GM12878 (cell line): ENCODE results near the gene DDHD1. TPM values are rescaled to one million over a fixed set of nuclear protein-coding genes. Genes with fewer than 3 reads are reported as not detected.

Experiments used
- ATAC-seq: fragments of 200-7000 bp; cut with Tn5 transposase; 3 replicates; pipeline ENCODE4 v1.9.1; 2020; ENCODE audit warnings: mild to moderate bottlenecking, moderate library complexity
- BruUV-seq: library from RNA; stranded (reverse); fragments of 400-500 nt; replicated peaks from 2 replicates; lab custom pipeline; 2021; lab: Mats Ljungman, UMichigan
- CTCF ChIA-PET: fragments of 300-600 bp; sonication (Branson Sonifier 250); formaldehyde crosslinking; extraction: SDS; loops from one replicate; lab custom pipeline; 2021; ENCODE audit warnings: inconsistent platforms; lab: Yijun Ruan, JAX
- POLR2A ChIA-PET: fragments of 350-600 bp; formaldehyde crosslinking; extraction: SDS; loops from one replicate; lab custom pipeline; 2021; ENCODE audit warnings: inconsistent platforms; lab: Charles Lee
- RAD21 ChIA-PET: fragments of 300-600 bp; sonication (Branson Sonifier 250); formaldehyde crosslinking; loops from one replicate; lab custom pipeline; 2023; ENCODE audit warnings: antibody characterized with exemption; ENCODE audit not compliant: unreplicated experiment; lab: Charles Lee
- SMC1A ChIA-PET: fragments of 300-600 bp; sonication (Branson Sonifier 250); formaldehyde crosslinking; loops from one replicate; lab custom pipeline; 2023; ENCODE audit not compliant: unreplicated experiment, uncharacterized antibody; lab: Charles Lee
- DNase-seq: peaks from one replicate; pipeline ENCODE4 v3.0.0-alpha.2; 2011; ENCODE audit warnings: low read depth, low spot score
- FAIRE-seq: peaks from 3 replicates; lab custom pipeline; 2011; peaks lifted over from hg19 to GRCh38; lab: Jason Lieb, UNC
- H2AFZ ChIP-seq: 2 replicates; pipeline ENCODE4 v1.6.0; 2011; ENCODE audit warnings: low read depth, low read length, control low read depth; ENCODE audit not compliant: control insufficient read depth
- H3K27ac ChIP-seq: 2 replicates; pipeline ENCODE4 v1.5.1; 2011; ENCODE audit warnings: control low read depth; ENCODE audit not compliant: control insufficient read depth, insufficient read depth
- H3K27me3 ChIP-seq, 2 experiments: replicated peaks in 1 of 2; 2 replicates each; pipeline versions ENCODE4 v1.6.0 to v1.6.1; 2011; ENCODE audit warnings: low read length in 1 of 2; ENCODE audit not compliant: control insufficient read depth in 2 of 2, insufficient read depth in 2 of 2
- H3K36me3 ChIP-seq, 2 experiments: 2 replicates each; pipeline ENCODE4 v1.5.1; 2011; ENCODE audit warnings: low read length in 1 of 2; ENCODE audit not compliant: control insufficient read depth in 2 of 2, insufficient read depth in 2 of 2
- H3K4me1 ChIP-seq: 2 replicates; pipeline ENCODE4 v1.6.1; 2011; ENCODE audit warnings: mild to moderate bottlenecking, low read length, moderate library complexity, mixed read lengths; ENCODE audit not compliant: control insufficient read depth, insufficient read depth
- H3K4me2 ChIP-seq: 2 replicates; pipeline ENCODE4 v1.6.0; 2011; ENCODE audit warnings: control low read depth; ENCODE audit not compliant: control insufficient read depth, insufficient read depth
- H3K4me3 ChIP-seq: fragments of 200-600 bp; sonication (generic); 2 replicates; pipeline ENCODE4 v1.5.1; 2016
- H3K79me2 ChIP-seq: 2 replicates; pipeline ENCODE4 v1.6.0; 2011; ENCODE audit warnings: low read length; ENCODE audit not compliant: control insufficient read depth, insufficient read depth
- H3K9ac ChIP-seq: 2 replicates; pipeline ENCODE4 v1.8.0; 2011; ENCODE audit warnings: low read length, control low read depth, mixed read lengths; ENCODE audit not compliant: control insufficient read depth, insufficient read depth
- H3K9me3 ChIP-seq: replicated peaks from 3 replicates; pipeline ENCODE4 v1.5.1; 2011; ENCODE audit warnings: mild to moderate bottlenecking, low read length; ENCODE audit not compliant: control insufficient read depth, insufficient read depth
- H4K20me1 ChIP-seq: 2 replicates; pipeline ENCODE4 v1.6.0; 2011; ENCODE audit not compliant: control insufficient read depth, insufficient read depth
- IRF4 ChIP-seq: IDR thresholded peaks from 2 replicates; pipeline ENCODE4 v1.6.1; 2011; ENCODE audit warnings: low read depth, low read length
- JUND ChIP-seq: IDR thresholded peaks from 2 replicates; pipeline ENCODE4 v1.6.1; 2012; ENCODE audit warnings: low read depth, mild to moderate bottlenecking, low read length, improper control_type of control experiment, moderate library complexity
- MYC ChIP-seq: IDR thresholded peaks from 2 replicates; pipeline ENCODE4 v1.6.1; 2011; ENCODE audit warnings: mild to moderate bottlenecking, low read length, moderate library complexity, inconsistent platforms; ENCODE audit not compliant: insufficient read depth, insufficient replicate concordance, insufficient read length, severe bottlenecking
- RBBP5 ChIP-seq: fragments of 200-600 bp; sonication (generic); conservative IDR thresholded peaks from 2 replicates; pipeline ENCODE4 v1.6.1; 2016
- RCOR1 ChIP-seq: conservative IDR thresholded peaks from 2 replicates; pipeline ENCODE4 v1.6.1; 2012; ENCODE audit warnings: low read depth, low read length, improper control_type of control experiment
- WGBS: methylation state at CpG from one replicate; pipeline ENCODE4 v1.1.6; 2016; ENCODE audit warnings: low lambda C conversion rate; ENCODE audit not compliant: insufficient replicate concordance, insufficient coverage; ENCODE audit errors: missing lambda C conversion rate; 5-methylcytosine and 5-hydroxymethylcytosine counted together
- in situ Hi-C: fragments of 300-500 bp; cut with MboI; formaldehyde crosslinking; loops from 9 replicates; pipeline ENCODE4 v1.14.3; 2018; ENCODE audit warnings: mixed read lengths
- intact Hi-C: fragments of 100-400 bp; cut with micrococcal nuclease; formaldehyde crosslinking; loops from one replicate; pipeline ENCODE4 v1.14.2; 2022; ENCODE audit not compliant: unreplicated experiment
- polyA plus RNA-seq, 11 experiments: library from polyadenylated mRNA; depleted of rRNA in 4 of 11; unstranded in 6 of 11; stranded (reverse) in 5 of 11; fragments of >200 nt; fragmentation: Nextera tagmentation in 4 of 11; fragmentation: Illumina TruSeq in 1 of 11; extraction: Ambion mirVana in 4 of 11; extraction: Trizol in 1 of 11; gene quantifications; 1 replicate in 1 of 11; 2 replicates in 10 of 11; pipeline versions ENCODE4 v1.2.1 to v1.2.3, GENCODE V29; 2011 to 2016; ENCODE audit warnings: inconsistent platforms in 2 of 11, missing spikeins in 2 of 11, low read depth in 1 of 11
- small RNA-seq: library from RNA; depleted of rRNA; stranded (forward); fragments of <200 nt; gene quantifications from one replicate; pipeline ENCODE3, GENCODE V24; 2014
- total RNA-seq, 4 experiments: library from RNA; depleted of rRNA in 3 of 4; stranded (reverse); fragments of >200 nt in 3 of 4; fragmentation: Illumina TruSeq in 1 of 4; extraction: Trizol in 1 of 4; gene quantifications; 2 replicates each; pipeline versions ENCODE4 v1.2.1 to v1.2.3, GENCODE V29; 2013 to 2021

DDHD1 gene
- total and polyA plus RNA-seq, 10 of the 15 experiments (the other 5 are each of a cell fraction or from before 2014, with no cell fraction given) = 7.7 to 52.3 (median 28.5) TPM

DNA sequence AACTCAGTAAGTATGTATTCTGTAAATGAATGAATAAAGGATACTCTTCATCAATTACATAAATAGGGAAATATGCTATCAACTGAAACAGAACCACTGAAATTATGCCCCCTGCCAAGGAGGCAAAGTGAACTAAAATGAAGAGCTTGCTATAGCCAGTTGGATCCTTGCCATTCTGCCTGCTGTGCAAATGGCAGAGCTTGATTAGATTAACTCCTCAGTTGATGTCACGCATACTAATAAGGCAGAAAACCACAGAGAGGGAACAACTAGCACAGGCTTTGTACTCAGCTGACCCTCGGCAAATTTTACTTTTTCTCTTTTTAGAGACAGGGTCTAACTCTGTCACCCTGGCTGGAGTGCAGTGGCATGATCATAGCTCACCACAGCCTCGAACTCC is 165.6 kb downstream of the DDHD1 start (continued):
- no peak for TF ChIP-seq MYC

DNA sequence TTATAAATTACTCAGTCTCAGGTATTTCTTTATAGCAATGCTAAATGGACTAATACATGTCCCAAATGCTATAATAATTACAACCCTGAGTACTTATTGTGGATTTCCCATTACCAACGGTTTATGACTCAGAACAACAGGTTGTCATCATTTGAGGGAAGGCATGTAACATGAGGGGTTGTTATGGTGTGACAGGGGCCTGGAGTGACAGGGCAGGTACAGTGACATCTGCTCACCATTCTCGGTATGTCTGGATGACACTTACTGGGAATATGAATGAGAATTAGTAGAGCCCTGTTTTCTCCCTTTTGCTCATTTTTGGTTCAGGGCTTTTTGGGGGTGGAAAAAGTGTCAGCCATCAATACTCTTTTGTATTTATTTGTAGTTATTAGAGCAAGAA is 166.1 kb downstream of the DDHD1 start:
- 18% methylated on average over 2 of the region's 2 CpGs for WGBS
- H3K36me3 ChIP-seq = no peaks in the 10 kb centered on the region
- no peaks in the 10 kb centered on the region for H3K9me3 ChIP-seq
- ATAC-seq (no peak), FAIRE-seq (no peak), DNase-seq (no peak)
- no peaks in the 10 kb centered on the region for H4K20me1 ChIP-seq
- no peak overlapping the region for H2AFZ ChIP-seq
- H3K79me2 ChIP-seq = no peaks in the 10 kb centered on the region
- in situ Hi-C loops = no loop called here
- POLR2A ChIA-PET = no interaction called here
- CTCF ChIA-PET = no interaction called here
- no peak overlapping the region for H3K4me3 ChIP-seq
- no TSS peak for BruUV-seq
- H3K4me1 ChIP-seq = no peaks in the 10 kb centered on the region
- intact Hi-C loops = no loop called here
- H3K9ac ChIP-seq = no peak overlapping the region
- SMC1A ChIA-PET = no interaction called here
- no peak overlapping the region for H3K4me2 ChIP-seq
- RAD21 ChIA-PET = no interaction called here
- H3K27ac ChIP-seq = no peak overlapping the region
- TF ChIP-seq IRF4 (no peak), RBBP5 (no peak), RCOR1 (no peak), JUND (no peak)
- H3K27me3 ChIP-seq = no peaks in the 10 kb centered on the region

Small RNAs within 50 kb of the gene (small RNA-seq; reads per million reads assigned to genes)
- not detected for gene AL352979.1

Other genes starting within 250 kb of the DDHD1 start
- 20.8 and 25.2 TPM in 2 replicates for gene FERMT2, start 202.3 kb downstream of the DDHD1 start, total RNA-seq (2014; rRNA removed)
- 23.7 and 24.6 TPM in 2 replicates for gene FERMT2, start 202.3 kb downstream of the DDHD1 start, total RNA-seq (2014; rRNA removed; fragmentation: Illumina TruSeq; extraction: Trizol)
- 22.6 and 26.6 TPM in 2 replicates for gene FERMT2, start 202.3 kb downstream of the DDHD1 start, total RNA-seq (2021)
- gene FERMT2, start 202.3 kb downstream of the DDHD1 start, polyA plus RNA-seq (2011; rRNA removed) = 6.1 and 8.9 TPM in 2 replicates
- gene FERMT2, start 202.3 kb downstream of the DDHD1 start, polyA plus RNA-seq (2014; fragmentation: Illumina TruSeq; extraction: Trizol) = 35.5 and 42.5 TPM in 2 replicates
- 1 to 10 TPM; 4.9 to 8.6 TPM for gene FERMT2, start 202.3 kb downstream of the DDHD1 start, polyA plus RNA-seq (2014; fragmentation: Nextera tagmentation; extraction: Ambion mirVana)
- gene FERMT2, start 202.3 kb downstream of the DDHD1 start, polyA plus RNA-seq (2014; rRNA removed) = 15.6 and 19.7 TPM in 2 replicates
- gene FERMT2, start 202.3 kb downstream of the DDHD1 start, polyA plus RNA-seq (2016; fragmentation: Nextera tagmentation; extraction: Ambion mirVana) = 10 to 100 TPM; 16.9 to 19.3 TPM